ENCODE data around the gene APEH. TPM values are rescaled to one million over a fixed set of nuclear protein-coding genes. Genes with fewer than 3 reads are reported as not detected.

Gene APEH
- total and polyA plus RNA-seq, 9 of the 15 experiments (the other 6 are each of a cell fraction or from before 2014, with no cell fraction given): 70.9 to 177 (median 117) TPM

DNA sequence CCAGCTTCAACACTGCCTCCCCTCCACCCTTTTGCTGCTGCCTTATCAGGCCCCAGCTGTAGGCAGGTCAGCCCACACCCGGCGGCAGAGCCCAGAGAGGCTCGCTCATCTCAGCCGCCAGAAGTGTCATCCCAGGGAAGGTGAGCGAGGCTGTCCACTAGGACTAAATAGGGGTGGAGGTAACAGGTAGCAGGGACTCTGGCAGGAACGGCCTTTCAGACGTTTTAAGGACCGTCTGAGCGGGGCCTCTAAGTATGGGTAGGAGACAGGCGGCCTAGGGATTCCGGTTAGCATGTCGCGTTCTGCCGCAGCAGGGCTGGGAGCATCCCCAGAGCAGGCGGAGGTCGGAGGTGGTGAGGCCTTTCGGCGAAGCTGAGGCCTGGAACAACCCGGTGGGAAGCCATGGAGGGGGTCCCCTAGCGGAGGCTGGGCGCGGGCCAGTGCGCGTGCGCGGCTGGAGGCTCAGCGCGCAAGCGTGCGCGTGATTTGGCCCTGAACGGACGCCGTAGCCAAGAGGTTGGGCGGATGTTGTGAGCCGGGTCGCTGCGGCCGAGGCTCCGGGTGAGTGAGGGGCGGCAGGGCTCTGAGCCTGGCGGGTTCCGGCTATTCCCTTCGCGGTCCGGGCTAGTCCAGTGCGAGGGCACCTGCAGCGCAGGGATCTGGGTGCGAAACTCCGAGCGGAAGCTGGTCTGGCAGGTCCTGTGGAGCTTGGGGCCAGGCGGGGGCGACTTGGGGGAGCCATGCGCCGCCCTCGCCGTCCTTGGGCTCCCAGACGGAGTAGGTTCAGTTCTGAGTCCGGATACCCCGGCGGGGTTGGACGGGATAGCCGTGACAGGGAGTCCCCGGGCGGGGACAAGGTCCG is 15.1 kb downstream of the APEH start, which contains the start of the genes MST1 and RNF123 (continued):
- TF ChIP-seq, protein P1, sequence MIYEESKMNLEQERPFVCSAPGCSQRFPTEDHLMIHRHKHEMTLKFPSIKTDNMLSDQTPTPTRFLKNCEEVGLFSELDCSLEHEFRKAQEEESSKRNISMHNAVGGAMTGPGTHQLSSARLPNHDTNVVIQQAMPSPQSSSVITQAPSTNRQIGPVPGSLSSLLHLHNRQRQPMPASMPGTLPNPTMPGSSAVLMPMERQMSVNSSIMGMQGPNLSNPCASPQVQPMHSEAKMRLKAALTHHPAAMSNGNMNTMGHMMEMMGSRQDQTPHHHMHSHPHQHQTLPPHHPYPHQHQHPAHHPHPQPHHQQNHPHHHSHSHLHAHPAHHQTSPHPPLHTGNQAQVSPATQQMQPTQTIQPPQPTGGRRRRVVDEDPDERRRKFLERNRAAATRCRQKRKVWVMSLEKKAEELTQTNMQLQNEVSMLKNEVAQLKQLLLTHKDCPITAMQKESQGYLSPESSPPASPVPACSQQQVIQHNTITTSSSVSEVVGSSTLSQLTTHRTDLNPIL (CRISPR knock-in tag; IDR thresholded peaks at IDR 0.05): no peak
- TF ChIP-seq FUS (optimal IDR thresholded peaks at IDR 0.05; ENCODE audit: low read depth, low read length) (no peak), CREB3 (tag; conservative IDR thresholded peaks at IDR 0.05; ENCODE audit: low read depth) (no peak), MCM2 (IDR thresholded peaks at IDR 0.05; ENCODE audit: low read depth) (no peak), NR1H2 (CRISPR knock-in tag; IDR thresholded peaks at IDR 0.05) (0 out of 2 replicates have a peak, but pooled peaks have one; percentile 34), SLC30A9 (CRISPR knock-in tag; IDR thresholded peaks at IDR 0.05) (no peak), STAT5A (IDR thresholded peaks at IDR 0.05; ENCODE audit: borderline replicate concordance, low read length) (peak; percentile 35; the same call in 1 of the 2 replicates), ATF7 (IDR thresholded peaks at IDR 0.05) (no peak), ZNF780A (CRISPR knock-in tag; IDR thresholded peaks at IDR 0.05) (no peak), POLR2G (IDR thresholded peaks at IDR 0.05; ENCODE audit: low read depth, low read length) (peak; percentile 84), OTX1 (CRISPR knock-in tag; IDR thresholded peaks at IDR 0.05) (no peak), FOSL1 (tag; conservative IDR thresholded peaks at IDR 0.05) (no peak), DIDO1 (tag; IDR thresholded peaks at IDR 0.05; ENCODE audit: low read depth) (0 out of 2 replicates have a peak, but pooled peaks have one; percentile 55), MEF2D (tag; conservative IDR thresholded peaks at IDR 0.05; ENCODE audit: low read depth) (no peak), BHLHE40 (IDR thresholded peaks at IDR 0.05; ENCODE audit: low read length) (peak; percentile 23; the same call in 1 of the 2 replicates), NCOA1 (IDR thresholded peaks at IDR 0.05; ENCODE audit: low read depth) (0 out of 2 replicates have a peak, but pooled peaks have one; percentile 57), PHB (CRISPR knock-in tag; IDR thresholded peaks at IDR 0.05) (no peak), HDAC8 (tag; IDR thresholded peaks at IDR 0.05) (no peak)
- TF ChIP-seq, protein P2, sequence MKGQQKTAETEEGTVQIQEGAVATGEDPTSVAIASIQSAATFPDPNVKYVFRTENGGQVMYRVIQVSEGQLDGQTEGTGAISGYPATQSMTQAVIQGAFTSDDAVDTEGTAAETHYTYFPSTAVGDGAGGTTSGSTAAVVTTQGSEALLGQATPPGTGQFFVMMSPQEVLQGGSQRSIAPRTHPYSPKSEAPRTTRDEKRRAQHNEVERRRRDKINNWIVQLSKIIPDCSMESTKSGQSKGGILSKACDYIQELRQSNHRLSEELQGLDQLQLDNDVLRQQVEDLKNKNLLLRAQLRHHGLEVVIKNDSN (CRISPR knock-in tag; IDR thresholded peaks at IDR 0.05): no peak
- TF ChIP-seq, protein P3, sequence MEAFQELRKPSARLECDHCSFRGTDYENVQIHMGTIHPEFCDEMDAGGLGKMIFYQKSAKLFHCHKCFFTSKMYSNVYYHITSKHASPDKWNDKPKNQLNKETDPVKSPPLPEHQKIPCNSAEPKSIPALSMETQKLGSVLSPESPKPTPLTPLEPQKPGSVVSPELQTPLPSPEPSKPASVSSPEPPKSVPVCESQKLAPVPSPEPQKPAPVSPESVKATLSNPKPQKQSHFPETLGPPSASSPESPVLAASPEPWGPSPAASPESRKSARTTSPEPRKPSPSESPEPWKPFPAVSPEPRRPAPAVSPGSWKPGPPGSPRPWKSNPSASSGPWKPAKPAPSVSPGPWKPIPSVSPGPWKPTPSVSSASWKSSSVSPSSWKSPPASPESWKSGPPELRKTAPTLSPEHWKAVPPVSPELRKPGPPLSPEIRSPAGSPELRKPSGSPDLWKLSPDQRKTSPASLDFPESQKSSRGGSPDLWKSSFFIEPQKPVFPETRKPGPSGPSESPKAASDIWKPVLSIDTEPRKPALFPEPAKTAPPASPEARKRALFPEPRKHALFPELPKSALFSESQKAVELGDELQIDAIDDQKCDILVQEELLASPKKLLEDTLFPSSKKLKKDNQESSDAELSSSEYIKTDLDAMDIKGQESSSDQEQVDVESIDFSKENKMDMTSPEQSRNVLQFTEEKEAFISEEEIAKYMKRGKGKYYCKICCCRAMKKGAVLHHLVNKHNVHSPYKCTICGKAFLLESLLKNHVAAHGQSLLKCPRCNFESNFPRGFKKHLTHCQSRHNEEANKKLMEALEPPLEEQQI (IDR thresholded peaks at IDR 0.05): no peak
- TF ChIP-seq, protein P4, sequence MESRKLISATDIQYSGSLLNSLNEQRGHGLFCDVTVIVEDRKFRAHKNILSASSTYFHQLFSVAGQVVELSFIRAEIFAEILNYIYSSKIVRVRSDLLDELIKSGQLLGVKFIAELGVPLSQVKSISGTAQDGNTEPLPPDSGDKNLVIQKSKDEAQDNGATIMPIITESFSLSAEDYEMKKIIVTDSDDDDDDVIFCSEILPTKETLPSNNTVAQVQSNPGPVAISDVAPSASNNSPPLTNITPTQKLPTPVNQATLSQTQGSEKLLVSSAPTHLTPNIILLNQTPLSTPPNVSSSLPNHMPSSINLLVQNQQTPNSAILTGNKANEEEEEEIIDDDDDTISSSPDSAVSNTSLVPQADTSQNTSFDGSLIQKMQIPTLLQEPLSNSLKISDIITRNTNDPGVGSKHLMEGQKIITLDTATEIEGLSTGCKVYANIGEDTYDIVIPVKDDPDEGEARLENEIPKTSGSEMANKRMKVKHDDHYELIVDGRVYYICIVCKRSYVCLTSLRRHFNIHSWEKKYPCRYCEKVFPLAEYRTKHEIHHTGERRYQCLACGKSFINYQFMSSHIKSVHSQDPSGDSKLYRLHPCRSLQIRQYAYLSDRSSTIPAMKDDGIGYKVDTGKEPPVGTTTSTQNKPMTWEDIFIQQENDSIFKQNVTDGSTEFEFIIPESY (CRISPR knock-in tag; IDR thresholded peaks at IDR 0.05): no peak
